Stomach (tissue), 4 donors: ENCODE data around the gene MYB.

ENCODE experiments used
- CTCF ChIP-seq, 7 experiments: fragments of 450-650 bp in 4 of 7; fragments of 200-600 bp in 3 of 7; sonication (generic) in 3 of 7; IDR thresholded peaks; one replicate each; pipeline ENCODE4 v1.5.1; 2016 to 2019; ENCODE audit warnings: antibody characterized with exemption in 7 of 7, control low read depth in 2 of 7, mild to moderate bottlenecking in 1 of 7
- POLR2A ChIP-seq, 4 donors: fragments of 450-650 bp; IDR thresholded peaks; one replicate each; pipeline ENCODE4 v1.6.1; 2016; ENCODE audit warnings: antibody characterized with exemption in 4 of 4, control low read depth in 2 of 4, mild to moderate bottlenecking in 1 of 4, moderate library complexity in 1 of 4
- POLR2AphosphoS5 ChIP-seq, 3 donors: sonication (generic); formaldehyde crosslinking; IDR thresholded peaks; one replicate each; pipeline ENCODE4 v1.6.1; 2016; ENCODE audit warnings: antibody characterized with exemption in 3 of 3

GRCh38 chr6:135192256-135193174 lies 11.4 kb downstream of the MYB start:
- TF ChIP-seq CTCF (IDR thresholded peaks at IDR 0.05) (no peak), POLR2AphosphoS5 (IDR thresholded peaks at IDR 0.05) (no peak), POLR2A (IDR thresholded peaks at IDR 0.05) (no peak)
